Peyer's patch (tissue), 4 donors: ENCODE results near the gene PRTN3.

Source experiments
- CTCF ChIP-seq, 6 experiments: fragments of 450-650 bp in 4 of 6; fragments of 200-600 bp in 2 of 6; sonication (generic) in 1 of 6; IDR thresholded peaks; one replicate each; pipeline ENCODE4 v1.5.1; 2017 to 2019; ENCODE audit warnings: antibody characterized with exemption in 6 of 6, mild to moderate bottlenecking in 3 of 6, moderate library complexity in 1 of 6
- POLR2A ChIP-seq, 2 donors: fragments of 450-650 bp; IDR thresholded peaks; one replicate each; pipeline ENCODE4 v1.5.1; 2017; ENCODE audit warnings: antibody characterized with exemption in 2 of 2, mild to moderate bottlenecking in 2 of 2, moderate library complexity in 2 of 2

GRCh38 chr19:805600-806550 lies 34.9 kb upstream of the PRTN3 start:
- no peak for TF ChIP-seq POLR2A (IDR thresholded peaks at IDR 0.05)
- TF ChIP-seq CTCF (IDR thresholded peaks at IDR 0.05) = no peak
